Ovary (tissue), 9 donors: Measurements from ENCODE around the gene COMMD8. TPM values are rescaled to one million over a fixed set of nuclear protein-coding genes. Genes with fewer than 3 reads are reported as not detected.

Experiments
- DNase-seq, 5 donors: peaks; one replicate each; pipeline ENCODE4 v3.0.0-alpha.2; 2019 to 2020
- H3K27ac ChIP-seq, 2 donors: fragments of 200-600 bp; one replicate each; pipeline versions ENCODE4 v1.5.1 to v1.8.0; 2019 to 2022
- H3K27me3 ChIP-seq: fragments of 200-600 bp; one replicate; pipeline ENCODE4 v1.8.0; 2022
- H3K36me3 ChIP-seq: fragments of 200-600 bp; sonication (generic); one replicate; pipeline ENCODE4 v1.5.1; 2019
- H3K4me1 ChIP-seq: one replicate; pipeline ENCODE4 v1.8.1; 2013; ENCODE audit warnings: mild to moderate bottlenecking, moderate library complexity; ENCODE audit not compliant: insufficient read depth
- H3K4me3 ChIP-seq: fragments of 200-600 bp; sonication (generic); one replicate; pipeline ENCODE4 v1.5.1; 2017
- H3K9me3 ChIP-seq, 2 donors: fragments of 200-600 bp in 1 of 2; sonication (generic) in 1 of 2; one replicate each; pipeline versions ENCODE4 v1.5.1 to v1.8.1; 2013 to 2019; ENCODE audit warnings: mild to moderate bottlenecking in 1 of 2, moderate library complexity in 1 of 2
- CTCF ChIP-seq, 3 donors: fragments of 450-650 bp in 2 of 3; fragments of 200-600 bp in 1 of 3; IDR thresholded peaks; one replicate each; pipeline versions ENCODE4 v1.5.1 to v1.8.0; 2016 to 2022; ENCODE audit warnings: antibody characterized with exemption in 3 of 3, mild to moderate bottlenecking in 1 of 3
- EP300 ChIP-seq: sonication (generic); formaldehyde crosslinking; IDR thresholded peaks from one replicate; pipeline ENCODE4 v1.6.1; 2017; ENCODE audit warnings: antibody characterized with exemption
- POLR2A ChIP-seq: fragments of 450-650 bp; IDR thresholded peaks from one replicate; pipeline ENCODE4 v1.6.1; 2017; ENCODE audit warnings: antibody characterized with exemption, mild to moderate bottlenecking, moderate library complexity
- whole genome bisulfite sequencing, 3 donors: extraction: QIAGEN DNeasy Blood & Tissue Kit in 1 of 3; methylation state at CpG; one replicate each; pipeline versions ENCODE4 v1.1.5 to v1.1.7; 2013 to 2017; 5-methylcytosine and 5-hydroxymethylcytosine counted together
- intact Hi-C, 4 donors: fragments of 100-400 bp; cut with DNase I; formaldehyde crosslinking; loops; one replicate each; pipeline versions ENCODE4 v1.11.0 to v1.15.1; 2022 to 2023
- polyA plus RNA-seq, 2 donors: library from polyadenylated mRNA; stranded (reverse); fragments of 200-250 nt in 1 of 2; fragments of 350-450 nt in 1 of 2; fragmentation: Illumina TruSeq in 1 of 2; extraction: RNeasy Lipid Tissue Mini Kit (QIAGEN cat#74804) in 1 of 2; gene quantifications; one replicate each; pipeline ENCODE4 v1.2.3, GENCODE V29; 2013 to 2014
- total RNA-seq, 7 donors: library from RNA; depleted of rRNA in 2 of 7; stranded (reverse); fragments of >200 nt in 2 of 7; fragmentation: NEBNext Ultra II Directional in 3 of 7; extraction: Animal tissue kit (Norgen Biotek cat#: 25700) in 3 of 7; gene quantifications; one replicate each; pipeline versions ENCODE4 v1.1.0 to v1.2.4, GENCODE V29; 2016 to 2023
- donor health status: DM: no; HTN: no; CAD: no; lungs with moderate emphysema.
- donor health status: DM: no; HTN: no; CAD: no.
- donor health status: Bipolar disorder and iron deficiency.
- donor health status: DM: yes; HTN: yes; CAD: no.
- donor health status: DM: no; HTN: no; CAD: no.
- donor health status: DM: yes; HTN: yes; CAD: no.

The COMMD8 gene
- total and polyA plus RNA-seq, 9 donors = 6.5 to 13.2 (median 10.7) TPM

GRCh38 chr4:47485768-47486167, 22.3 kb upstream of the COMMD8 start:
- H3K9me3 ChIP-seq = no peaks in the 10 kb centered on the region
- H3K4me3 ChIP-seq = peak overlapping the region; percentile 67
- H3K27ac ChIP-seq = peak overlapping the region; percentile 82 to 91
- H3K4me1 ChIP-seq = peaks cover 4% of the 10 kb centered on the region
- intact Hi-C loops = no loop called here
- no peaks in the 10 kb centered on the region for H3K27me3 ChIP-seq
- TF ChIP-seq CTCF (IDR thresholded peaks at IDR 0.05) = no peak
- no peak for TF ChIP-seq POLR2A
- TF ChIP-seq EP300 = no peak
- H3K36me3 ChIP-seq = no peaks in the 10 kb centered on the region
- 0 to 1% (median 1%) methylated on average over 14 of the region's 14 CpGs for WGBS, 3 donors
- no peak for DNase-seq

- peak within 1 kb of the TSS; percentile 82 to 91 for H3K27ac ChIP-seq
- H3K27me3 ChIP-seq = no peaks in the 10 kb centered on the region
- TF ChIP-seq EP300 = no peak
- peak in 2 of 3 donors; percentile 23 to 32 for TF ChIP-seq CTCF (IDR thresholded peaks at IDR 0.05)
- peak; percentile 88 for TF ChIP-seq POLR2A
- peak; percentile 95 to 96 (median 95) for DNase-seq
- H3K4me1 ChIP-seq = no peaks in the 10 kb centered on the region
- H3K36me3 ChIP-seq = no peaks in the 10 kb centered on the region
- WGBS, 3 donors = 0 to 1% (median 0%) methylated on average over 34 of the region's 34 CpGs
- H3K4me3 ChIP-seq = peak within 1 kb of the TSS; percentile 67
- intact Hi-C loops = no loop called here
- no peaks in the 10 kb centered on the region for H3K9me3 ChIP-seq
Observed at GRCh38 chr4:47485047-47485692, 21.7 kb upstream of the COMMD8 start, which contains the start of gene ATP10D. TSS of gene ATP10D (plus strand) at chr4:47485275. CDS start at chr4:47512541, 27,266 bp downstream.

- no peak for TF ChIP-seq EP300
- TF ChIP-seq POLR2A = no peak
- no peak for TF ChIP-seq CTCF (IDR thresholded peaks at IDR 0.05)
- no peak for DNase-seq
- no peaks in the 10 kb centered on the region for H3K27me3 ChIP-seq
- no peaks in the 10 kb centered on the region for H3K9me3 ChIP-seq
- intact Hi-C loops = no loop called here
- H3K27ac ChIP-seq = no peak overlapping the region
- no peaks in the 10 kb centered on the region for H3K36me3 ChIP-seq
- no peaks in the 10 kb centered on the region for H3K4me1 ChIP-seq
- no peak overlapping the region for H3K4me3 ChIP-seq
- WGBS, 3 donors = 70 to 77% (median 73%) methylated on average over 3 of the region's 3 CpGs
Observed at GRCh38 chr4:47484168-47484567, 20.7 kb upstream of the COMMD8 start.

GRCh38 chr4:47483745-47484144, 20.2 kb upstream of the COMMD8 start:
- TF ChIP-seq POLR2A = no peak
- no peak for TF ChIP-seq EP300
- no peak for TF ChIP-seq CTCF (IDR thresholded peaks at IDR 0.05)
- intact Hi-C loops = no loop called here
- 82 to 89% (median 84%) methylated on average over 3 of the region's 3 CpGs for WGBS, 3 donors
- Histone ChIP-seq H3K4me3 (no peak overlapping the region), H3K36me3 (no peaks in the 10 kb centered on the region), H3K27ac (no peak overlapping the region), H3K27me3 (no peaks in the 10 kb centered on the region), H3K9me3 (no peaks in the 10 kb centered on the region), H3K4me1 (no peaks in the 10 kb centered on the region)
- DNase-seq = no peak
